ENCODE data around the gene PLK4.
A peak's percentile ranks its signal among the peaks of the same experiment; 100 is the strongest.
"Not testable (repeated sequence)": the region's sequence is repeated elsewhere in the genome, so short reads cannot be mapped to it uniquely, and the experiment has no call there.

The PLK4 gene

DNA sequence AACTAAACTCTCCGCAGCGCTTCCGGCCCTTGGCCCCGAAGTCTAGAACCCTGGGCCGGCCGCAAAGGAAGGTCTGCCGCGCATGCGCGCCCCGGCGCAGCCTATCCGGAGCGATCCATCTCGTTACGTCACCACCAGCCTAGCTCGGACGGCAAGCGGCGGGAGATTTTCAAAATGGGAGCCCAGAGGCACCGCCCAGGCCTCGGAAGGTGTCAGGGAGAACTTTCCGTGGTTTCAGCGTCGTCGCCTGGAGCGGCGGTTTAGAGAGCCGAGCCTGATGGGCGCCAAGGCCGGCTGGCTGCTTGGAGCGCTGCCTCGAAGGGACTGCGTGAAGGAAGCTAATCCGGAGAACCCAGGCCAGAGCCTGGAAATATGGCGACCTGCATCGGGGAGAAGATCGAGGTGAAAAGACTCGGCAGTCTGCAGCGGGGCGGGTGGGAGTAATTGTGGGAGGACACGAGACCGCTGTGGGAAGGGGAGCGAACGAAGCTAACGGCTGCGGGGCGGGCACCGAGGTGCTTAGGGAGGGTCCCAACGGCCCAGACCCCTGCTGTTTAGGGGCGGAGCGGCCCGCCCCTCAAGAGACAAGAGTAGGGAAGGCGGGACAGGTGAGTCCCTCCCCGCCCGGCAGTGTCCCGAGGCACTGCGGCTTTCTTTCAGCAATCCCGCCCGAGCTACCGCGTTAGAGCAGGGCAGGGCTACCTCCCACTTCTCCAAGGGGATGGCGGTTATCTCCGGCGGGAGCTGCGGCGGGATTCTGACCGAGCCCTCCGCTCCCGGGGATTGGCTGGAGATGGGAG, at the start of gene PLK4:
TSS of gene PLK4 (plus strand) at position 131 of the 800 bp plus-strand sequence. CDS start at position 373, 242 bp downstream.
- peak; percentile 90 for DNase-seq (ENCODE audit: low read depth)

DNA sequence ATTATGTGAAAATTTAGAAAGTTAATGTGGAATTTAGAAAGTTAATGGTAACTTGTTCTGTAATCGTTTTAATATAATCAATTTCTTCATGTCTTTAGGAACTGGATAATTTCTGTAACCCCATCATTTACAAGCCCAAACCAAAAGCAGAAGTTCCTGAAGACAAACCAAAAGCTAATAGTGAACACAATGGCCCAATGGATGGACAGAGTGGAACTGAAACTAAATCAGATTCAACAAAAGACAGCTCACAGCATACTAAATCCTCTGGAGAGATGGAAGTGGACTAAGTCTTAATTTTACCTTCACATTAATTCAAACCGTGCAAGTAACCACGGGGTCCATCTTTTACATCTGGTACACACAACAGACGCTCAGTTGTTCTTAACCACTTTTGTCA, 48.1 kb upstream of the PLK4 start:
- DNase-seq (ENCODE audit: low read depth), result no peak

DNA sequence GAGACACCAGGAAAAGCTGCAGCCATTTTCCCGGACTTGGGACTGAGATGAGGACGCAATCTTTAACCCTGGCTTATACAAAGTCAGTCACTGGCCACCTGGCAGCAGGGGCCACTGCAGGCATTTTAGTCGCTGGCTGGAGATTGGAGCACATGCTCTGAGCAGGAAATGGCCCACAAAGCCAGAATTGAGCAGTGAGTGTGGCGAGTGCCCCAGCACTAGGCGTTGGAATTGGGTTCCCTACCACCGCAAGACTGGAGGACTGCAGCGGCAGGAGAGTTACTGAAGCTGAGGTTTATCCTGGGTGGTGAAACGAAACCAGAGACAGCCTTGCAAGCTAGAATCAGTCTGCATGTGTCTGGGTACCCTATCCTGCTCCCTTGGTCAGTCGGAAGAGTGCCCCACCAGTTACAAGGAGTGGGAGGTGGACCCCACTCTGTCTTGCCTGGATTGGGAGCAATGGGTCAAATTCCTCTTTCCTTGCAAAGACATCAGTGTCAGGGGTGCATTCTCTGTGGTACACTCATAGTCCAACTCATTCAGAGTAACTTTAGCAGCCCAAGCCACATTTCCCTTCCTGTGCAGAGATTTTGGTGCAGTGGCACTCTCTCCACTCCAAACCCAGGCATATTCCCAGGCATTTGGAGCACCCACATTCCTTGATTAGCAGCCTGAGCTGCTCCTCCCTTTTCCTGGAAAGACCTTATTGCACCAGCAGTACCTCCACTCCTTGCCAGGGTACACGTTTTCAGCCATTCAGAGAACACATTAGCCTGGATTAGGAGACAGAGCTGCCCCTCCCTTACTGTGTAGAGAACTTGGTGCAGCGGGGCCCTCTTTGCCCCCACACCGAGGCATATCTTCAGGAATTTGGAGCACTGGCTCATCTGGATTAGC, 36.7 kb upstream of the PLK4 start:
- no peak for DNase-seq (ENCODE audit: low read depth)

DNA sequence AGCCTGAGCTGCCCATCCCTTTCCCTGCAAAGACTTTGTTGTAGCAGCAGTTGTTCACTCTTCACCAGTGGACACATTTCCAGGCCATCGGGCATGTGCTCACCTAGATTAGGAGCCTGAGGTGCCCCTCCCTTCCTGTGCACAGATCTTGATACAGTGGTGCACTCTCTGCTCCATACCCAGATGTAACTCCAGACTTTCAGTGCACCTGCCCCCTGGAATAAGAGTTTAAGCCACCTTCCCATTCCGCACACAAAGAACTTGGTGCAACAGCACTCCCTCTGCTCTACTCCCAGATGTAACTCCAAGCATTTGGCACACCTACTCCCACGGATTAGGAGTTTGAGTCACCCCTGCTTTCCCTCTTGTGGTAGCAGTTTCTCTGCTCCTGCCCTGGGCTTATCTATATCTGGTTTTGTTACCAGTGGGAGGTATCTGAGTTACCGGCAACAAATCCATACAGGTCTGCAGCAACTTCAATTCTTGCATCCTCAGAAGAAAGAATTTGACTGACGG, 36.0 kb upstream of the PLK4 start:
- peak; percentile 84 for DNase-seq (ENCODE audit: low read depth)

DNA sequence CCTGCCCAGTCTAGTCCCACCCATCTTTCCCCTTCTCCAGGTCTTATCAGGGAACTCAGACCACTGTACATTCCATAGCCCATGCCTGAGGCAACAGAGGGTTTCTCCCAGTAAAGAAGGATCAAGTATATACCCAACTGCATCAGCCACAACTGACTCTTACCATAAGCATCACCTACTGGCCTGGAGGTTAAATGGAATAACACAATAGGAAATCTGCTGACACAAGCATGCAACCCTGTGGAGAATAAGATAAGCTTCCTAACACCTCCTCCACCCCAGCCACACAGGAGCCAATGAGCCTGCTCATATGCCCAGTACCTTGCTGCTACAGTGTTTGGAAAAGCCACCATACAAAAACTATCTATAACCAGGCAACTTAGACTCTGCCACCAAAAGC, 34.6 kb upstream of the PLK4 start:
- no peak for DNase-seq (ENCODE audit: low read depth)

DNA sequence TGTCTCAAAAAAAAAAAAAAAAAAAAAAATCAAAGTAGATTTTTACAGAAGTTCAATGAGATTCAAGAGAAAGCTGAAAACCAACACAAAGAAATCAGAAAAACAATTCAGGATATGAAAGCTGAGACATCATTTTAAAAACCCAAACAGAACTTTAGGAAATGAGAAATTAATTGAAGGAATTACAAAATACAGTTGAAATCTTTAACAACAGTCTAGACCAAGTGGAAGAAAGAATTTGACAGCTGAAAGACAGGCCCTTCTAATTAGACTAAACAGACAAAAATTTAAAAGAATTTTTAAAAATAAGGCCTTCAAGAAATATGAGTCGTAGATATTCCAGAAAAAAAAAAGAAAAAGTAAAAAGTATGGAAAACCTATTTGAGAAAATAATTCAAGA, 33.9 kb upstream of the PLK4 start:
- DNase-seq (ENCODE audit: low read depth), result no peak

DNA sequence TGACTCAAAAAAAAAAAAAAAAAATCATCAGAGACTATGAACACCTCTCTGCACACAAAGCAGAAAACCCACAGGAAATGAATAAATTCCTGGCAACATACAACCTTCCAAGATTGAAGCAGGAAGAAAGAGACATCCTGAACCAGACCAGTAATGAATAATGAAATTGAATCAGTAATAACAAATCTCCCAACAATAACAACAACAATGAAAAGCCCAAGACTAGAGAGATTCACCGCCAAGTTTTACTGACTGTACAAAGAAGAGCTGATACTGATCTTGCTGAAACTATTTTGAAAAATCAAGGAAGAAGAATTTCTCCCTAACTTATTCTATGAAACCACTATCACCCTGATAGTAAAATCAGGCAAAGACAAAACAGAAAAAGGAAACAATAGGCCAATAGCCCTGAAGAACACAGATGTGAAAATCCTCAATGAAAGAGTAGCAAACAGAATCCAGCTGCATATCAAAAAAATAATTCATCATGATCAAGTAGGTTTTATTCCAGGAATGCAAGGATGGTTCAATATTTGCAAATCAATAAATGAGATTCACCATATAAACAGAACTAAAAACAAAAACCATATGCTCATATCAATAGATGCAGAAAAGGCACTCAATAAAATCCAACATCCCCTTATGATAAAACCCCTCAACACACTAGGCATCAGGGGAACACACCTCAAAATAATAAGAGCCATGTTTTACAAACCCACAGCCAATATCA, 31.0 kb upstream of the PLK4 start:
- DNase-seq (ENCODE audit: low read depth), result no peak

DNA sequence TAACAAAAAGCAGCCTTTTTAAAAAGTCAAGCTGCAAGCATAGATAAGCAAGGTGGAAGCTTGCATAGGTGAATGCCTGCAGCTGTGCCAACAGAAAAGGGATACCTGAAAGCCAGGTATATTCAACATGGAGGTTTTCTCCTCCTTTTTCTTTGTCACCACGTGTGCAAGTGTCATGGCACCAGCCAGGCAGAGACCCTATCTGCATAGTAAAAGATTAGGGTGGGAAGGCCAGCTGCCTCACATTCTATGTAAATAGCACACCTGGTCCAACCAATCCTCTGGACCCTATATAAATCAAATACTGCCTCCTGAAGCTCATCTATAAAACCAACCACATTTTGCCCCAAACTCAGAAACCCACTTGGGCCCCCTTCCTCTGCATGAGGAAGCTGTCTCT, 28.0 kb upstream of the PLK4 start:
- DNase-seq (ENCODE audit: low read depth), result no peak

DNA sequence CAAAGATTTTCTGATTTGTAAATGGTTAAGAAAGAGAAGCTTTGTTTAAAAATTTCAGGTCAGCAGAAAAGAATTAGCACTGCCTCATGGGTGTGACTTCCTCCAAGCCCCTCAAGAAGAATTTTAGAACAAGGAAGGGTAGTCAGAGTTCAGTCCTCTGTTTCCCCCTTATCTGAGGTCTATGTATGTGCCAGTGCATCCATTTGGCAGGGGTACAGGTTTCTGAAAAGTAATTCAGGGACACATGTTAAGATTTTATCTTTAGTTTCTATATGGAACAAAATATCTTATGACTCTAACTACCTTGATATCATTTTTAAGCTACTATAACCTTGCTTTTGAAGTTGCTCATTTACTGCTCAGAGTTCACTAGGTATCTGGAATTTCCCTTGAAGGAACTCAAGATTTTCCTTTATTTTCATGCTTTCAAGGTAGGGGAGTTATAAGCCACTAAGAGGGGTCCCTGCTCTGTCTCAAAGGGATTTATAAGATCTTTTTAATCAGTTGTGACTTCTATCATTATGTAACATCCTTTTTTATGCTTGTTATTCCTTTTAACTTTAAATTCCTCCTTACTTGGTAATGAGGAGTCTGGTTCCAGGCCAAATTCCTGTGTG, 24.4 kb upstream of the PLK4 start:
- no peak for DNase-seq (ENCODE audit: low read depth)

DNA sequence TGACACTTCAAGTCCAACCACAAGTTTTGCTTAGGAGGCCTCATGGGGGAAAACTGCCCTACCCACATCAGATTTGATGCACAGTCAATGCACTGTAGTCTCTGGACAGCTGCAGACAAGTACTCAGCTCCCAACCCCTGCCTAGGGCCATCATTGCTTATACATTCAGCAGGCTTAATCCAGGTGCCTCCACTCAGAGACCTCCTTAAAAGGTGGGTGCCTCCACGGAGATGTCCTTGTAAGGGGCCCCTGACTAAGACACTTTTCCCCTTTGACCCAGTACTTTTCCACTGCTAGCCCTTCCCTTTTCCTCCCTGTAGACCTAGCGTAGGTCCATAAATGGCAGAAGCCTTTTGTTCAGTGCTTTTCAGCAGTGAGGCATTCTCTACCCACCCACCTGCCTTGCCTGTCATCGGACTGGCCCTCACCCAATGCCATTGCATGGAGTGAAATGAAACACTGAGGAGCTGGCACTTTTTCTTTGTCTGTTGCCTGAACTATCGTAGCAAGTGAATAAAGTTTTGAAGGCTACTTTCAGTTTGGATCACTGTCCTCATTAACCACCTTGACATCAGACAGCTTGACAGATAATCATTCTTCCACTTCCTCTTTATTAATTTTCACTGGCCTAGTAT, 23.8 kb upstream of the PLK4 start:
- peak; percentile 85 for DNase-seq (ENCODE audit: low read depth)

DNA sequence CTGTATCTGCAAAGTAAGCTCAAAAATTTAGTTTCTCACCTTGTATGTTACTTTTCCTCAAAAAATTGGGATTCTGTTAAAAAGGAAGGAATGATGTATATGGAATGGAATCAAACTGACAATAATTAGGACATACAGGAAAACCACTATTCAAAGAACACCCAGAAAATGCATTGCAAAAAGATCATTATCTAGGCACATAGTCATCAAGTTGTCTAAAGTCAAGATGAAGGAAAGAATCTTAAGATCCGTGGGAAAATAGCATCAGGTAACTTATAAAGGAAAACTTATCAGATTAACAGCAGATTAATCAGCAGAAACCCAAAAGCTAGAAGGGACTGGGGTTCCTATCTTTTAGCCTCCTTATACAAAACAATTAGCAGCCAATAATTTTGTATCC, 23.1 kb upstream of the PLK4 start:
- peak; percentile 21 for DNase-seq (ENCODE audit: low read depth)

DNA sequence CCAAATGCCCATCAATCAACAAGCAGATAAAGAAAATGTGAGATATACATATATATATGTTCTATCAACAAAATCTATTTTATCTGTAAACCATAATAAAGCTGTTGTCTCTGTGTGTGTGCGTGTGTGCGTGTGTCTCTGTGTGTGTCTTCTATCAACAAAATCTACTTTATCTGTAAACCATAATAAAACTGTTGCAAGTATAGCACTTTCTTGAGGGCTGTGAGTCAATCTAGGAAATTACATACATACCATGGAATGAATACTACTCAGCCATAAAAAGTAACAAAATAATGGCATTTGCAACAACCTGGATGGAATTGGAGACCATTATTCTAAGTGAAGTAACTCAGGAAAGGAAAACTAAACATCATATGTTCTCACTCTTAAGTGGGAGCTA, 12.5 kb upstream of the PLK4 start:
- no peak for DNase-seq (ENCODE audit: low read depth)

DNA sequence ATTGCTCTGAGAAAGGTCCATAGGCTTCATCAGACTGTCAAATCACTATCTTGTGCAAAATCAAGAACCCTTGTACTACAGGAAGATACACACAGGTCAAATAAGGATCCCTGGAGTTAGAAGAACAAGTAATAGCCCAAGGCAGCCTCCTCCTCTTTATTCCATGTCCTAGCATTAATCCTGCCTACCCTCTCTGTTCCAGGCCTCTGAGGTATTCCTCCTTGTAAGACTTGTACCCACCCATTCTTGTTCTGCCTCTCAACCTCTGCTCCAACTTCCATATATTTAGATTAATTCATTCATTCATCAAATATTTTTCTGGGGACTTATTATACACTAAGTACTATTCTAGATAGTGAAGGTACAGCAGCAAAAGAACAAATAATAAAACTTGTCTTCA, 10.4 kb upstream of the PLK4 start:
- no peak for DNase-seq (ENCODE audit: low read depth)

DNA sequence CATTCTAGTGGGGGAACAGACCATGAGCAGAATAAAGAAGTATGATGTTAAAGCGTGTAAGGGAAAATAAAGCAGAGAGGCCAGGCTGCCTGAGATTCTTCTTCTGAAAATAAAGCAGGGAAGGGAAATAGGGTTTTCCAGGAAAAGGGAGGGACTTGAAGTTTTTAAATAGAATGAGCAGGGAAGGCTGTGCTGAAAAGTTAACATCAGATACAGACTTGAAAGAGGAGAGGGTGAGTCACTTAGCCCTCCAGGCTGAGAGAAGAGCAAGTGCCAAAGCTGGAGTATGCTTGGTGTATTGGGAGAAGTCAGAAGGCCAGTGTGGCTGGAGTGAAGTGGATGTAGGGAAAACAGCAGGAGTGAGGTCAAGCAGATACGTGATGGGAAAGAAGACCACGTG, 10.0 kb upstream of the PLK4 start:
- DNase-seq (ENCODE audit: low read depth), result peak; percentile 49

DNA sequence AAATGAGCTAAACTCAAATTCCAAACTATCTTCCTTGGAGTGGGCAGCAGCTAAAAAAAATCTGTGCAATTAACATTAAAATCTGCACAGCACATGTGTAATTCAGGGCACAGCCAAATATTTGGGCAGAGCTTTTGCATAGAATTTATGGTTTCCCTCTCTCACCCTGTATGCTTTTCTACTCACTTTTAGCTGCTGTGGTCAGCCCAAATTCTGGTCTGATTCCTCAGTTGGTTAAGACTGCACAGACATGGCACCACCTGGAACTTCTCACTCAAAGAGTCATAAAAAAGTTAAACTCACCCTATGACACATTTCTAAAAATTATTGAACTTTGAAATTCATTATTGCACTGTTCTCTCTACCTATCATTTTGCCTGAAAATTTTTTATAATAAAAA, 4.9 kb upstream of the PLK4 start:
- no peak for DNase-seq (ENCODE audit: low read depth)

DNA sequence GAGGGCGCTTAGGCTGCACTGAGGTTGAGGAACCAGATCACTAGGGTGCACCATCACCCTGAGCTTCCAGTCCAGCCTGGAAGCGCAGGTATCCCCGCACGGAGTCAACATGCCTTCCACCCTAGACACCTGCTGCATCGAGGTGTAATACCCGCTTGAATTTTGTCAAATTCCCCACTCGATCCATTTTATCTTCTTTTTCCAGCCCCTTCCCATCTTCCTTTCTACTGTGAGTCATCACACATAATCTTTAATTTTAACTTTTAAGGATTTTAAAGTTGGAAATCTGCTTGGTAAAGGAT, 821 bp downstream of the PLK4 start:
- DNase-seq (ENCODE audit: low read depth), result peak; percentile 70

DNA sequence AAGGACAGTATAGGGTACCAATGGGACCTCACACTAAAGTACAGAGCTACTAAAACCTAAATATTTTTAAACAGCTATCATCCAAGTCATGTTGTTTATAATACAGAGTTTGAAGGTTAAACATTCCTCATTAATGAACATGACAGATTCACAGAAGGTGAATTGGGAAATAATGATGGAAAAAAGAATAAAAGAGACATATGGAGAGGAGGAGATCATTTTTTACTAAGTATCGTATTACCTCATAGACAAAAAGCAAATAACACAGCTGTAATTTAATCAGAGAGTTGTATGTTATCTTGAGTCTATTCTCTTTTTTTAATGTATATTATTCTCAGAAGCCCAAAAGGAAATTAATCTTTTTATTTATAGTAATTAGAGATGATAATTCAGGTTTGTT, 7.9 kb downstream of the PLK4 start:
- no peak for DNase-seq (ENCODE audit: low read depth)

DNA sequence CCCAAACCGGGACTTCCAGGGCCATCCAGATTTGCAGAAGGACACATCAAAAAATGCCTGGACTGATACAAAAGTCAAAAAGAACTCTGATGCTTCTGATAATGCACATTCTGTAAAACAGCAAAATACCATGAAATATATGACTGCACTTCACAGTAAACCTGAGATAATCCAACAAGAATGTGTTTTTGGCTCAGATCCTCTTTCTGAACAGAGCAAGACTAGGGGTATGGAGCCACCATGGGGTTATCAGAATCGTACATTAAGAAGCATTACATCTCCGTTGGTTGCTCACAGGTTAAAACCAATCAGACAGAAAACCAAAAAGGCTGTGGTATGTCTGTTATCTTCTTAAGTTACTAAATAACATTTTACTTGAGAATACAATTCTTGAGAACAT, 9.2 kb downstream of the PLK4 start:
- DNase-seq (ENCODE audit: low read depth), result peak; percentile 35

DNA sequence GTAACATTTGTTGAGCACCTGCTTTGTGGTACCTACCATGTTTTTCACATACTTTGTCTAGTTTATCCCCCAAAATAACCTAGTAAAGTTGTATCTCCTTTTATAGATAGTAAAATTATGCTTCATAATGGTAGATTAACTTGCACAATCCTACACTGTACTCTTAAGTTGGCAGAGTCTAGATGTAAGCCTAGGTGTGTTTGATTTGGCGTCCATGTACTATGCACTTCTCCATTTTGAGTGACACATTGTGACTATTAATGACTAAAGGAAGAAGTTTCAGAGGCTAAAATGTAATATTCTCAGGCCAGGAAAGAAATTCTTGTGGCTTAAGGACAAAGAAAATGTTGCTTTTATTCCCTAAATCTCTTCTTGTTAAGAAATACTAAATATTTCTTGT, 15.4 kb downstream of the PLK4 start:
- DNase-seq (ENCODE audit: low read depth), result no peak

DNA sequence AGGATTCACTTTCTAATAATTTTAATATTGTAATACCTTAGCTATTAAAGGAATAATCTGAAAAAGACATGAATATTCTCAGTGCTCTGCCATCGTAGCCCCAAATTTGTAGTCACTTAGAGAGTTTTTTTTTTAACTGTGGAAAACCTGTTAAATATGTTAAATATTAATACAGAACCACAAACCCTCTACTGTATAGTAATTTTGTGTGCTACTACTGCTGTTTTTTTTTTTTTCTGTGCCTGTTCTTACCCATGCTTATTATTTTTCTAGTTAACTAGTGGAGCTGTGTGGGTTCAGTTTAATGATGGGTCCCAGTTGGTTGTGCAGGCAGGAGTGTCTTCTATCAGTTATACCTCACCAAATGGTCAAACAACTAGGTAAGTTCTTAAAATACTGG, 15.8 kb downstream of the PLK4 start:
- no peak for DNase-seq (ENCODE audit: low read depth)

DNA sequence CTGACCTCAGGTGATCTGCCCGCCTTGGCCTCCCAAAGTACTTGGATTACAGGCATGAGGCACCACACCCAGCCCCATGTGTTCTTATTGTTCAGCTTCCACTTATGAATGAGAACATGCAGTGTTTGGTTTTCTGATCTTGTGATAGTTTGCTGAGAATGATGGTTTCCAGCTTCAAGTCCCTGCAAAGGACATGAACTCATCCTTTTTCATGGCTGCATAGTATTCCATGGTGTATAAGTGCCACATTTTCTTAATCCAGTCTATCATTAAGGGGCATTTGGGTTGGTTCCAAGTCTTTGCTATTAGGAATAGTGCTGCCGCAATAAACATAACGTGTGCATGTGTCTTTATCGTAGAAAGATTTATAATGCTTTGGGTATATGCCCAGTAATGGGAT, 19.0 kb downstream of the PLK4 start:
- DNase-seq (ENCODE audit: low read depth), result not testable (repeated sequence)

DNA sequence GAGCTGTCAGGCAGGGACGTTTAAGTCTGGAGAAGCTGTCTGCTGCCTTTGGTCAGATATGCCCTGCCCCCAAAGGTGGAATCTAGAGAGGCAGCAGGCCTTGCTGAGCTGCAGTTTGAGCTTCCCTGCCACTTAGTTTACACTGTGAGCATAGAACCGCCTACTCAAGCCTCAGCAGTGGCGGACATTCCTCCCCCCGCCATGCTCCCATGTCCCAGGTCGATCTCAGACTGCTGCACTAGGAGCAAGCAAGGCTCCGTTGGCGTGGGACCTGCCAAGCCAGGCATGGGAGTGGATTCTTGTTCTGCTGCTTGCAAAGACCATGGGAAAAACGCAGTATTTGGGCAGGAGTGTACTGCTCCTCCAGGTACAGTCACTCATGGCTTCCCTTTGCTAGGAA, 24.3 kb downstream of the PLK4 start:
- no peak for DNase-seq (ENCODE audit: low read depth)
